Urothelium cell line (cell line): ENCODE results near the gene ERO1B.
"Not testable (repeated sequence)": the region's sequence is repeated elsewhere in the genome, so short reads cannot be mapped to it uniquely, and the experiment has no call there.

Experiments used
- DNase-seq: peaks from one replicate; pipeline ENCODE4 v3.0.0; 2011; ENCODE audit warnings: low spot score, mixed read lengths
- FAIRE-seq: peaks from 2 replicates; lab custom pipeline; 2011; peaks lifted over from hg19 to GRCh38; lab: Jason Lieb, UNC

ERO1B gene

GRCh38 chr1:236193184-236193583 is 88.6 kb downstream of the ERO1B start:
- no peak for FAIRE-seq
- no peak for DNase-seq

- not testable (repeated sequence) for FAIRE-seq, DNase-seq
Measured at GRCh38 chr1:236188084-236188483, 93.7 kb downstream of the ERO1B start.

GRCh38 chr1:236186471-236186870 is 95.3 kb downstream of the ERO1B start:
- not testable (repeated sequence) for FAIRE-seq

GRCh38 chr1:236185687-236186086 is 96.1 kb downstream of the ERO1B start:
- FAIRE-seq (no peak), DNase-seq (no peak)

More at GRCh38 chr1:236186471-236186870, 95.3 kb downstream of the ERO1B start:
- DNase-seq = not testable (repeated sequence)

GRCh38 chr1:236181059-236181458 is 100.7 kb downstream of the ERO1B start:
- FAIRE-seq (no peak), DNase-seq (no peak)

GRCh38 chr1:236179634-236180033 is 102.1 kb downstream of the ERO1B start:
- FAIRE-seq (no peak), DNase-seq (no peak)

- FAIRE-seq = no peak
- DNase-seq = no peak
Measured at GRCh38 chr1:236176337-236177336, 105.1 kb downstream of the ERO1B start.

- FAIRE-seq = no peak
- no peak for DNase-seq
Measured at GRCh38 chr1:236175642-236176336, 106.0 kb downstream of the ERO1B start.

- DNase-seq (no peak), FAIRE-seq (no peak)
Measured at GRCh38 chr1:236173174-236173767, 108.5 kb downstream of the ERO1B start.

- DNase-seq (no peak), FAIRE-seq (no peak)
Measured at GRCh38 chr1:236172041-236172579, 109.6 kb downstream of the ERO1B start.

- FAIRE-seq (no peak), DNase-seq (peak; percentile 61)
Measured at GRCh38 chr1:236168716-236169429, 112.9 kb downstream of the ERO1B start.

- FAIRE-seq (no peak), DNase-seq (no peak)
Measured at GRCh38 chr1:236167578-236167977, 114.2 kb downstream of the ERO1B start.

GRCh38 chr1:236167154-236167553 is 114.6 kb downstream of the ERO1B start:
- FAIRE-seq (no peak), DNase-seq (no peak)

- FAIRE-seq = no peak
- DNase-seq = no peak
Measured at GRCh38 chr1:236166041-236166440, 115.7 kb downstream of the ERO1B start.
